Tibial nerve (tissue), 4 donors: ENCODE results near the gene TGFBI. TPM values are rescaled to one million over a fixed set of nuclear protein-coding genes. Genes with fewer than 3 reads are reported as not detected.

ENCODE experiments used
- DNase-seq, 2 donors: peaks; one replicate each; pipeline ENCODE4 v3.0.0-alpha.2; 2019; ENCODE audit warnings: low spot score in 2 of 2
- H3K27ac ChIP-seq, 4 donors: fragments of 200-600 bp; sonication (generic) in 3 of 4; one replicate each; pipeline ENCODE4 v1.5.1; 2017 to 2019; ENCODE audit warnings: mild to moderate bottlenecking in 1 of 4
- H3K27me3 ChIP-seq, 2 donors: fragments of 200-600 bp; sonication (generic) in 1 of 2; one replicate each; pipeline versions ENCODE4 v1.5.1 to v1.6.0; 2017 to 2019
- H3K36me3 ChIP-seq, 3 donors: fragments of 200-600 bp; sonication (generic); one replicate each; pipeline ENCODE4 v1.5.1; 2018 to 2019
- H3K4me1 ChIP-seq, 4 donors: fragments of 200-600 bp; sonication (generic) in 3 of 4; one replicate each; pipeline ENCODE4 v1.5.1; 2017 to 2019
- H3K4me3 ChIP-seq, 4 donors: fragments of 200-600 bp; sonication (generic) in 3 of 4; one replicate each; pipeline ENCODE4 v1.5.1; 2017 to 2019; ENCODE audit warnings: mild to moderate bottlenecking in 1 of 4, moderate library complexity in 1 of 4
- H3K9me3 ChIP-seq, 4 donors: fragments of 200-600 bp; sonication (generic) in 3 of 4; one replicate each; pipeline ENCODE4 v1.5.1; 2017 to 2019
- CTCF ChIP-seq, 5 experiments: fragments of 200-600 bp in 3 of 5; fragments of 450-650 bp in 2 of 5; sonication (generic) in 3 of 5; IDR thresholded peaks; one replicate each; pipeline ENCODE4 v1.5.1; 2016 to 2019; ENCODE audit warnings: antibody characterized with exemption in 5 of 5, mild to moderate bottlenecking in 3 of 5, moderate library complexity in 2 of 5
- EP300 ChIP-seq, 2 donors: sonication (generic); formaldehyde crosslinking; IDR thresholded peaks; one replicate each; pipeline ENCODE4 v1.6.1; 2017; ENCODE audit warnings: antibody characterized with exemption in 2 of 2, mild to moderate bottlenecking in 1 of 2
- POLR2A ChIP-seq, 2 donors: fragments of 450-650 bp; IDR thresholded peaks; one replicate each; pipeline ENCODE4 v1.6.1; 2017; ENCODE audit warnings: antibody characterized with exemption in 2 of 2, mild to moderate bottlenecking in 2 of 2, moderate library complexity in 2 of 2
- WGBS, 2 donors: methylation state at CpG; one replicate each; pipeline ENCODE4 v1.1.5; 2018; 5-methylcytosine and 5-hydroxymethylcytosine counted together
- small RNA-seq: library from RNA; depleted of rRNA; stranded (forward); fragments of <200 nt; gene quantifications from one replicate; pipeline ENCODE3, GENCODE V24; 2016
- total RNA-seq, 4 donors: library from RNA; depleted of rRNA; stranded (reverse); fragments of >200 nt; gene quantifications; one replicate each; pipeline ENCODE4 v1.1.0, GENCODE V29; 2016

TGFBI gene
- total RNA-seq, 4 donors from 2014 or later, result 158 to 291 (median 212) TPM

- no peak overlapping the region for H3K27ac ChIP-seq
- no peak for DNase-seq
These were observed 79.4 kb downstream of the TGFBI start for GRCh38 chr5:136108180-136108611.

DNA sequence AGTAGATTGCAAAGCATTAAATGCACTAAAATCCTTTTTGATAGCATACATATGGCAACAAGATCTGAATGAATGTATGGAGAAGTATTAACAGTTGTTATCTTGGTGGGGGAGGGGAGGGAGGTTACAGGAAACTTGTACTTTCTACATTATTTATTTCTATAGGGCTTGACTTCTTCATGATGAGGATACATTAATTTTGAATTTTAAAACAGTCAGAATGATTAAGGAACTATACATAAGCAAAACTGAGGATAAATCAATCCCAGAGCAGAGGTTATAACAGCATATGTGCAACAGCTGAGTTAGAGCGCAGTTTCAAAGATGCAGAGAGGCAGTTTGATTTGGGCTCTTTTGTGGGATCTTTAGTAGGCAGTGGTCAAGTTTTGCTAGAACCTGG, 80.0 kb downstream of the TGFBI start:
- H3K4me1 ChIP-seq, result peaks cover 0 to 9% (median 0%) of the 10 kb centered on the region in 4 donors
- TF ChIP-seq EP300 (IDR thresholded peaks at IDR 0.05), result no peak
- DNase-seq, result no peak
- H3K27me3 ChIP-seq, result no peaks in the 10 kb centered on the region
- H3K9me3 ChIP-seq, result no peaks in the 10 kb centered on the region
- no peaks in the 10 kb centered on the region for H3K36me3 ChIP-seq
- H3K27ac ChIP-seq, result no peak overlapping the region
- H3K4me3 ChIP-seq, result no peak overlapping the region
- 79 to 100% methylated on average over 1 of the region's 1 CpG for whole genome bisulfite sequencing, 2 donors

More at GRCh38 chr5:136108180-136108611, 79.4 kb downstream of the TGFBI start:
- 81 to 94% methylated on average over 2 of the region's 2 CpGs for WGBS, 2 donors
- Histone ChIP-seq H3K27me3 (no peaks in the 10 kb centered on the region), H3K9me3 (no peaks in the 10 kb centered on the region), H3K4me3 (no peak overlapping the region), H3K4me1 (peaks cover 0 to 10% (median 0%) of the 10 kb centered on the region in 4 donors), H3K36me3 (no peaks in the 10 kb centered on the region)
- no peak for TF ChIP-seq CTCF (IDR thresholded peaks at IDR 0.05)
- no peak for TF ChIP-seq EP300 (IDR thresholded peaks at IDR 0.05)
- no peak for TF ChIP-seq POLR2A (IDR thresholded peaks at IDR 0.05)

DNA sequence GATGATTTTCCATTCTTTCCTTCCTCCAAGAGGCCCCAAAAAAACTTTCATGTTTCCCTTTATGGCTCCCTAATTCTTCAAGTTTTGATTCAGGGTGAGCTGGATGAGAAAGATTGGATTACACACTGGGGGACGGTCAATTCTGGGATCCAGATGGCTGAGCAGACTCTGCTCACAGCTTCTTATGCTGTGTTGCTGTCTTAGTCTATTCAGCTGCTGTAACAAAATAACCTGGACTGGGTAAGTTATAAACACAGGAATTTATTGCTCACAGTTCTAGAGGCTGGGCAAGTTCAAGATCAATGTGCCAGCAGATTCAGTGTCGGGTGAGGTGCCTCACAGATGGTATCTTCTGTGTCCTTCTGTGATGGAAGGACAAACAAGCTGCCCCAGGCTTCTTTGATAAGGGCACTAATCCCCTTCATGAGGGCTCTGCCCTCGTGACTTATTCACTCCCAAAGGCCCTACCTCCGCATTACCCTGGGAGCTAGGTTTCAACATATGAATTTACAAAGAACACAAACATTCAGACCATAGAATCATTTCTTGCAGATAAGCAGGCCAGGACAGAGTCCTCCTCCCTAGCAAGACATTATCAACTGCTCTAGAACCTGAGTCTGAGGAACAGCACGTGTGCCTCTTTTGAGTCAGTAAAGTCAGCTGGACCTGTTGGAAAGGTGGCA, 80.8 kb downstream of the TGFBI start:
- Histone ChIP-seq H3K4me3 (no peak overlapping the region), H3K4me1 (peaks cover 0 to under 1% (median 0%) of the 10 kb centered on the region in 4 donors), H3K27me3 (no peaks in the 10 kb centered on the region), H3K27ac (no peak overlapping the region), H3K36me3 (no peaks in the 10 kb centered on the region), H3K9me3 (no peaks in the 10 kb centered on the region)
- no peak for DNase-seq
- 76 to 82% methylated on average over 5 of the region's 5 CpGs for WGBS, 2 donors
- no peak for TF ChIP-seq EP300 (IDR thresholded peaks at IDR 0.05)
- no peak for TF ChIP-seq CTCF (IDR thresholded peaks at IDR 0.05)
- TF ChIP-seq POLR2A (IDR thresholded peaks at IDR 0.05), result no peak

Small RNA genes lying within 50 kb of the gene (small RNA-seq; reads per million reads assigned to genes)
- gene VTRNA2-1, result not detected

Other genes starting within 250 kb of the TGFBI start
- 10 to 100 TPM; 59.4 to 91.2 (median 72.1) TPM for gene SLC25A48, start 194.3 kb upstream of the TGFBI start, total RNA-seq
- gene IL9, start 133.1 kb upstream of the TGFBI start, total RNA-seq, result not detected
- not detected for gene LECT2, start 74.0 kb upstream of the TGFBI start, total RNA-seq
- gene SMAD5, start 103.9 kb downstream of the TGFBI start, total RNA-seq, result 10 to 100 TPM; 34.5 to 65.5 (median 54.3) TPM
- gene SMIM32, start 164.2 kb downstream of the TGFBI start, total RNA-seq, result not detected